ENCODE data around the gene PRKCA.
A peak's percentile ranks its signal among the peaks of the same experiment; 100 is the strongest.
"Not testable (repeated sequence)": the region's sequence is repeated elsewhere in the genome, so short reads cannot be mapped to it uniquely, and the experiment has no call there.

The PRKCA gene

DNA sequence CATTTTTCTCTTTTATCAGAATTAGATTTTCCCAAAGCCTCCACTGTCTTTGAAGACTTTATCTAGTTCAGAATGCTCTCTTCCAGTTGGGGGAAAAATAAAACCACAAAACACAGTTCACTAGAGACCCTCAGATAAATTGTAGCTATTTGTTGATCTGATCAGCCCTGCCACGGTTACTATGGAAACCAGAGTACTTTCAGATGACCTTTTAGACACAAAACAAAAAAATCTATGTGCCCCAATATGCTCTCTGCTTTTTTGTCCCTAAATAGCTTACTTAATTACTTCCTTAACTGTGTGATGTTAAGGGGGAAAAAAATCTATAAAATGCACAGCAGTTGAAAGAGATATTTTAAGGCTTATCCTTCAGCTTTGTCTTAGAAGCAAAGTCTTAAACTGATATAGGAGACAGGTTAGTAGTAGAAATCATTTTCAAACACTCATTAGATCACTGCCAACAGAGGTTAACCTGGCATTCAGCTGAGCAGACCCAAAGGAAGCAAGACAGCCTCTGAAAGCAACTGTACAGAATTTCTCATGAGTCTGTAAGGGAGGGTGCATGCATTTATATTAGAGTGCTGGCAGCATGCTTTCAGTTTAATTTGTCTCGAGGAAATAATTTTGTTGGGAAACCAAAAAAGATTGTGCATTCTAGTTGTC lies 402.6 kb downstream of the PRKCA start:
- DNase-seq = no peak

DNA sequence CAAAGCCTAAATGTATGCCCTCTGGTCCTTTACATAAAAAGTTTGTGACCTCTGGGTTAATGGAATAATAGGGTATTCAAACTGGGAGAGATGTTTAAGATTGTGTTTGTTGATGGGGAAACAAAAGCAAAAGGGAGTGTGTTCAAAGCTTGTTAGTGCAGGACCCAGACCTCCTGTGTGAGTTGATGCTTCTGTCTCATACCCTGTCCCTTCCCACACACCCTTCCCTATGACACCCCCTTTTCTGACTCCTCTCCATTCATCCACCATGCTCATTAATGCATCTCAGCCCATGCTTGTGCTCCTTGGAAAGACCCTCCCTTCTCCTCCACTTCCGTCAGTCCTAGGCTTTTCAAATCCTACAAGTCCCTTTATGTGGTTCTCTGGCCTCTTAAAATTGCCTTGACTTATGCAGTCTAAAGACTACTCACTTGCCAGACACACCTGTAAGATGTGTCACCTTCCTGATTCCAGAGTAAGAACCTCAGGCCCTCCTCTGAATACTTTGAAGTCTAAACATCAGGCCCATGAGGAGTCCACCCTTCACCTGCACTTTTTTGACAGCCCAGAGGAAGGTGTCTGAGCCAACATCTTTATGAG lies 404.5 kb downstream of the PRKCA start:
- DNase-seq = no peak

DNA sequence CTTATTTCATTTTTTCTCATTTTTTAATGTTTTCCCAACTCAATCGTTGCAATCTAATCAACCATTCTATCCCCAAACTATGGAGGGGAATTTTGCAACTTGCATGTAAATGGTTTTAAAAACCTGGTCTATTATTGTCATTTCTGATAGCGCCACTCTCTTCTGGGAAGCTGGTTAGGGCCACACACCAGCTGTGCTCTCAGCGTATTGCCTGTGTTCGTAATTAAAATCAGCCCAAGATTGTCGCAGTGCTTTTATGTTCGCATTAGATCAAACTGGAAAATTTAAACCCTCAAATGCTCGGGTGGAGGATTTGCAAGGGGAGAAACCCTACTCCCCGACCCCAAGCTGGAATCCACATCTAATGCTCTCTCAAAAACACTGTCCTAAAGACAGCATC lies 409.0 kb downstream of the PRKCA start:
- DNase-seq = no peak

GRCh38 chr17:66711881-66712321 lies 409.5 kb downstream of the PRKCA start:
- DNase-seq = no peak

GRCh38 chr17:66712453-66712852 lies 410.0 kb downstream of the PRKCA start:
- no peak for DNase-seq

GRCh38 chr17:66713021-66713532 lies 410.7 kb downstream of the PRKCA start:
- DNase-seq = not testable (repeated sequence)

- DNase-seq = peak in 1 of 2 donors; percentile 17
These were observed 411.2 kb downstream of the PRKCA start for GRCh38 chr17:66713533-66714042.

DNA sequence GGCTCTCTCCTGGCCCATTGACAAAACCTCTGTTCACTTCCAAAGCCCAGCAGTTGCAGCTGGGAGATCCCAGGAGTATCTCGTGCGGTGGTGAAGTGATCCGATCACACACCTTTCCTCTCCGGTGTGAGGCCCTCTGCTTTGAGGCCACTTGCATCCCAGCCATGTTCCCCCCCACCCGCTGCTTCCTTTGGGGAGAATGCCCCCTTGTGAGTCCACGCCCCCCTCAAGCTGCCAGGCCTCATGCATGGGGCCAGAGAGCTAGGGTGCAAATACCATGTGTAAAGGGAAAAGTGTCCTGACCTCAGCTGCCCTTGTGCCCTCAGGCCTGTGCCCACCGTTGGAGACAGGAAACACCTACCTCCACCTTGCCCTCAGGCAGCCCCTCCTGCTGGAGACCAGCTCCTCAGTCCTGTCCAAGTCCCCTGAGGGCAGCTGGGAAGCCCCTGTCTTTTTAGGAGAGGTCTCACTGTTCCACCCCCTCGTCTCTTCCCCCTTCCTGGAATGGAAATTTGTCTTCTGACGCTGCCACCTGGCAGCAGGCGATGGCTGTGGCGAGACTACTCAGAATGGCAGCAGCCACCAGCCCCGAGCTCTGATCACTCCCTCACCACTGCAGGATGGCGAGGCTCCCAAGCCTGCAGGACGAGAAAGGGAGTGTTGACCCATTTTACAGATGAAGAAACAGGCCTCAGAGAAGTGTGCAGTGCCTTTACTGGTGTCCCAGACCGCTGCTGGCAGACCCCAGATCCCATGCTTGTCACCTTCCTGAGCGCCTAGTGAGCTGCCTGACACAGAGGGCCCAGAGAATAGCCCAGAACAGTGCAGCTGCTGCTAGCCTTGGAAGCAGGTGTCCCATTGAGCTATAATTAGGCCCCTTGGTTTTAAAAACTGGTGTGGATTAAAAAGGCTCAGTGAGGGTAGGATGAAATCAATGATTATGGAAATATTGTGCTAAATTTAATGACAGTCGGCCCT lies 411.9 kb downstream of the PRKCA start:
- DNase-seq = no peak

GRCh38 chr17:66715076-66715675 lies 412.8 kb downstream of the PRKCA start:
- DNase-seq = no peak

- peak in 1 of 2 donors; percentile 50 for DNase-seq
These were observed 413.3 kb downstream of the PRKCA start for GRCh38 chr17:66715745-66716156.

DNA sequence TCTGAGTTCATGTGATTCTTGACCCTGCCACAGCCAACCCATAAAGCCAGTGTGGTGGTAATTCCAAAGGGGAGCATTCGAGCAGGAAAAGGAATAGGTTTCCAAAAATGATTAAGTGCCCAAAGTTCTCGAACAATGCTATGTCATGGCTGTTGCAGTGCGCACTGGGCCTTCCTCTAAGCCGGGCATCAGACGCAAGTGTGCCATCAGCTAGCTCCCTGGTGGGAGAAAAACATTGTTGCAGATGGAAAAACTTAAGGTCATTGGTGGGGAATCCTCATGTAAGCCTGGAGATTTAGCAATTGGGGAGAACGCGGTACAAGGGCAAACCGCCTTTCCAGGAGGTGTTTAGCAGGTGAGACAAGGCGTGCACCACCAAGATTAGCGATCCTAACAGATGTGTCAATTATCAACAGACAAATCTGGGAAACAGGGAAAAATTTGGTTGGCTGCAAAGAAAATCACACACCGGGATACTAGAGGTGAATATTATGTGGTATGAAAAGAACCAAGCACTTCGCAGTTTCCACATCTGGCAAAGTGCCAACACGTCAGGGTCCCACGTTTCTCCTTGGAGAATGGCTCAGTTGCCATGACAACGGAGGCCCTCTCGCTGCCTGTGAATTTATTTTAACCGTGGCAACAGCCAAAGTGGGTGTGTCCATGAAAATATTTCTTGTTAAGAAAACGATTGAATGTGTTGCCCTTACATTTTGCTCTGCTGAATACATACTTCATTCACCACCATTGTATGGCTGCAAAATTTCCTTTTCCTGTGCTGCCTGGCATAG lies 414.0 kb downstream of the PRKCA start:
- no peak for DNase-seq

- DNase-seq = no peak
These were observed 415.2 kb downstream of the PRKCA start for GRCh38 chr17:66717641-66718058.

DNA sequence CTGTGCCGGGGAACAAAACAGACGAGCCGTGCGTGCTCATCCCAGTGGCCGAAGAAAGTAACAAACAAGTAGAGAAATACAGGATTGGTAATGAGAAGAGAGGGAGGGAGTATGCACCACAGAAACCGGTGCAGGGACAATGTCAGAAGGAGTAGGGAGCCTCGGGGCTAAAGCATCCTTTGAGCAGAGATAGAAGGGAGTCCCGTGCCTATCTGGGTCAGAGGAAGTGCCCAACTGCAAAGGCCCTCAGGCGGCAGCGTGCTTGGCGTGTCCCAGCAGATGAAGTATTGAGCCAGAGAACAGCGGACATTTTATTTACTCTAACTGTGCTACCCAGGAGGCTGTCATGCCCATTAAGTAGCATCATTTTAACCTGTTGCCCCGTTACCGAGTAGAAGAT lies 417.6 kb downstream of the PRKCA start:
- DNase-seq = no peak

- DNase-seq = no peak
These were observed 418.2 kb downstream of the PRKCA start for GRCh38 chr17:66720567-66720966.

DNA sequence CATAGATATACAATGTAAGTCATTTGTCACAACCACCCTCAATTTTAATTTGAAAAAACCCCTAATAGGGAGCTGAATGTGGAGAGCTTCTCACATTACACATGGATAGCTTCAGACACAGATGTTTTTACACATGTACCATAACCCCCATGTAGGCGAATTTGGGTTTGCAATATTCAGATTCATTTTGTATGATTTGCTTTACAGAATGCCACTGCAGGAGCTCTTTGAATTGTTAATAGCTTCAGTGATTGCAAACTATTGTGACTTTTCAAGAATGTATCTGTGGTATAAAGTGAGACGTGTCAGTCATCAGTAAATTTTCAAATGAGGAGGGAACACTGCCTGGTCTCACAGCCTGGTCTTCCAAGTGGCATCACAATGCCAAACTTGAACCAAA lies 419.9 kb downstream of the PRKCA start:
- DNase-seq = no peak

DNA sequence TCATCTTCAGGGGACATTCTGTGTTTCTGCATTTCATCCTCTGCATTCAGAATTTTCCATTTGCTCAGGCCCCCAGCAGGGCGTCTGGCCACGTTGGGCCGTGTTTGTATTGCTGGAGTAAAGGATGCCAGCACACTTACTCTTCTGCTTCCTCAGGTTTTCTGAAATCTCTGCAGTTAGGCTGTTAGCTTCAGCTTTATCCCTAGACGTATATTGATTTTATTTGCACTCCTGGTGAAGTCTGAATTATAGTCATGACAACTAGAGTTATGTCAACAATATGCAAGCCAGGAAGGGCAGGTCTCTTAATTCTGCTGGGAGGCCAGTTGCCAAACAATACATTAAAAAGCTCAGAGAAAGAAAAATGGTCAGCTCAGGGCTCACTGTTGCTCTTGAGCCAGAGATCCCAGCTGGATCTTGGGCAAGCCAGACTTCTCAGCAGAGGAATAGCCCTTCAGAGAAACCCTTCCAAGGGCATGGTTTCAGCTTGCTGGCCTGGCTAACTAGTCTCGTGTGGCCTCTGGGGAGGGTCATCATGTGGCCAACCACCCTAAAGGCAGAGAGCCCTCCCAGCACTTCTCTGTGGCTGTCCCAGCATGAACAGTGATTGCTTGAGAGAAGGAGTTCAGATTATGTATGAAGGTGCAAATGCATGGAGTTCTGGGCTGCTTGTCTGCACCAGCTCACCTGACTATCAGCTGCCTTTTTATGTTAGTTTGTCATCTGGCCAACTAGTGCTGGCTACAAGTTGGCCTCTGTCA lies 422.3 kb downstream of the PRKCA start:
- DNase-seq = no peak

- not testable (repeated sequence) for DNase-seq
These were observed 423.0 kb downstream of the PRKCA start for GRCh38 chr17:66725438-66725837.

DNA sequence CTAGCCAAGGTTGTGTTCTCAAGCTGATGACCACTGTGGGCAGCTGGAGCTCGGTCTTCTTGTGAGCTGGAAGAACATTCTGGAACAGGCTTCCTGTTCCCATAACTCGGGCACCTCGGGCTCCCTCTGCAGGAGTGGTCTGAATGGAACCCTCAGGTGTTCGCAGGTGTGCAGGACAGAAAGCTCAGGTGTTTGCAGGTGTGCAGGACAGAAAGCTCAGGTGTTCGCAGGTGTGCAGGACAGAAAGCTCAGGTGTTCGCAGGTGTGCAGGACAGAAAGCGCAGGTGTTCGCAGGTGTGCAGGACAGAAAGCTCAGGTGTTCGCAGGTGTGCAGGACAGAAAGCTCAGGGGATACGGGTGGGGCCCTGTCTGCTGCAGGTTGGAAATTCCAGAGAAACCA lies 423.5 kb downstream of the PRKCA start:
- DNase-seq = no peak

- no peak for DNase-seq
These were observed 424.0 kb downstream of the PRKCA start for GRCh38 chr17:66726371-66726770.

DNA sequence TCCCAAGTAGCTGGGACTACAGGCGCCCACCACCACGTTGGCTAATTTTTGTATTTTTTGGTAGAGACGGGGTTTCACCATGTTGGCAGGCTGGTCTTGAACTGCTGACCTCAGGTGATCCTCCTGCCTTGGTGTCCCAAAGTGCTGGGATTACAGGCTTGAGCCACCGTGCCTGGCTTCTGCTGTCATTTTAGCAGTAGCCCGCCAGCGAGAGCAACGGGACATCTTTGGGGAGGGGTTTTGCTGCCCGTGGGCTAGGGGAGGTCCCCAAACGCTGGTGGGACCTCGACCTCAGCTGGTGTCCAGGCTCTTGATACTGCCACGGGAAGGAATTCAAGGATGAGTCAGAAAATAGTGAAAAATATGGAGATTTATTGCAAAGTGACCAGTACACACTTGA lies 424.4 kb downstream of the PRKCA start:
- no peak for DNase-seq
